Ectodermal cell (in vitro differentiated cells): ENCODE results near the gene NKX2-8.
"Not testable (repeated sequence)": the region's sequence is repeated elsewhere in the genome, so short reads cannot be mapped to it uniquely, and the experiment has no call there.

ENCODE experiments used
- H3K27ac ChIP-seq: 2 replicates; pipeline ENCODE4 v1.7.0; 2013; ENCODE audit warnings: mild to moderate bottlenecking, low read depth, low read length; ENCODE audit not compliant: insufficient read depth, poor library complexity, severe bottlenecking
- H3K27me3 ChIP-seq: 2 replicates; pipeline ENCODE4 v1.7.0; 2013; ENCODE audit warnings: mild to moderate bottlenecking, low read length; ENCODE audit not compliant: insufficient read depth, control insufficient read depth, poor library complexity, severe bottlenecking
- H3K36me3 ChIP-seq: one replicate; pipeline ENCODE4 v1.7.0; 2013; ENCODE audit warnings: low read length; ENCODE audit not compliant: control insufficient read depth, insufficient read depth
- H3K4me1 ChIP-seq: one replicate; pipeline ENCODE4 v1.7.0; 2013; ENCODE audit warnings: low read length; ENCODE audit not compliant: control insufficient read depth, insufficient read depth
- H3K4me3 ChIP-seq: 2 replicates; pipeline ENCODE4 v1.7.0; 2013; ENCODE audit warnings: low read depth, low read length, control low read depth; ENCODE audit not compliant: insufficient read depth
- H3K9me3 ChIP-seq: 2 replicates; pipeline ENCODE4 v1.7.0; 2013; ENCODE audit warnings: mild to moderate bottlenecking, low read length, moderate library complexity; ENCODE audit not compliant: control insufficient read depth
- WGBS, 2 experiments: methylation state at CpG; one replicate each; pipeline ENCODE4 v1.1.7; 2013; ENCODE audit warnings: missing lambda C conversion rate in 2 of 2; 5-methylcytosine and 5-hydroxymethylcytosine counted together

Gene NKX2-8

DNA sequence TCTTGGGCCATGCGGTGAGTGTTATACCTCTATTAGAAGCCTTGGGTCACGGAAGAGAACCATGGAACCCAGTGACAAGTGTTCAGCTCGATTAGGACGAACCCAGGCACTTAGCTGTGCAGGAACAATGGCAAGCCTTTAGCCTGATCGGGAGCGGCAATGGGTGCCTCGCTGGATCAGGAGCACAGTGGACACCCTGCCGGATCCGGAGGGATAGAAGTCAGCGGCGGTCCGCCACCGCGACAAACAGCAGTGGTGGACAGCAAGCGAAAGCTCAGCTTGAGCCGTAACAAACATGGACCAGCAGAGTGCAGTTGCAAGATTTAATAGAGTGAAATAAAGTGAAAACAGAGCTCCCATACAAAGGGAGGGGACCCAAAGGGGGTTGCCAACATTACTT lies 38.1 kb downstream of the NKX2-8 start:
- H3K27ac ChIP-seq, H3K36me3 ChIP-seq, H3K4me3 ChIP-seq, H3K4me1 ChIP-seq, H3K9me3 ChIP-seq: not testable (repeated sequence)
- 95 to 98% methylated on average over 16 of the region's 16 CpGs for WGBS, 2 experiments
- H3K27me3 ChIP-seq: peaks cover 17% of the 10 kb centered on the region

DNA sequence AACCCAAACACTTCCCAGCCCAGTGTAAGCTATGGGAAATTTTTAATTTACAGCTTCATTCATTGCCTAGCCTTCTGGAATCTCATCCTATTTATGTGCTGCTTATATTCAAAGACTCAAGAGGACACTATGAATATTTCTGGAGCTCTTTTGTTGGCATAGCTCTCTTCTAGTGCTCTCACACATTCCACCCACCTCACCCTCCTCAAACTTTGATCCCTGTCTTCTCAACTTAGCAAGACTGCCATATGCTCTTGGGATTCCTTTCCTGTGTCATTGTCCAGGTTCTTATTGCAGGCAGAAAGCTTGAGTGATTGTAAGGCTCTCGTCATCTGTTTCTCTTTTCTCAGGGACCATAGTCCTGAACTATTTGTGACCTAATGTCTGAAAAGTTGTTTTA lies 44.4 kb downstream of the NKX2-8 start:
- Histone ChIP-seq H3K9me3 (no peaks in the 10 kb centered on the region), H3K27me3 (peaks cover 58% of the 10 kb centered on the region), H3K36me3 (no peaks in the 10 kb centered on the region), H3K27ac (no peak overlapping the region), H3K4me1 (no peaks in the 10 kb centered on the region), H3K4me3 (no peak overlapping the region)
- 87 to 100% methylated on average over 1 of the region's 1 CpG for WGBS, 2 experiments
